HG03196 (cell line): ENCODE measurements around the gene CASP5.
A peak's percentile ranks its signal among the peaks of the same experiment; 100 is the strongest.
"Not testable (repeated sequence)": the region's sequence is repeated elsewhere in the genome, so short reads cannot be mapped to it uniquely, and the experiment has no call there.

Experiments used
- ATAC-seq: cut with Tn5 transposase; IDR thresholded peaks from one replicate; pipeline ENCODE4 v1.9.1; 2021; ENCODE audit not compliant: unreplicated experiment

Gene CASP5

GRCh38 chr11:105023003-105023402 is at the start of gene CASP5:
TSS of gene CASP5 (minus strand) at chr11:105023168. CDS start at chr11:105023136, 32 bp downstream.
- ATAC-seq, result no peak

GRCh38 chr11:105072080-105072479 is 49.1 kb upstream of the CASP5 start:
- not testable (repeated sequence) for ATAC-seq

GRCh38 chr11:105071089-105071732 is 48.2 kb upstream of the CASP5 start:
- no peak for ATAC-seq

GRCh38 chr11:105070306-105070705 is 47.3 kb upstream of the CASP5 start:
- no peak for ATAC-seq

GRCh38 chr11:105069749-105070148 is 46.8 kb upstream of the CASP5 start:
- not testable (repeated sequence) for ATAC-seq

GRCh38 chr11:105063245-105063941 is 40.4 kb upstream of the CASP5 start:
- not testable (repeated sequence) for ATAC-seq

GRCh38 chr11:105057432-105057831 is 34.5 kb upstream of the CASP5 start:
- no peak for ATAC-seq

GRCh38 chr11:105056446-105056845 is 33.5 kb upstream of the CASP5 start:
- no peak for ATAC-seq

- ATAC-seq, result no peak
These were observed 31.9 kb upstream of the CASP5 start for GRCh38 chr11:105054723-105055493.

GRCh38 chr11:105052487-105052886 is 29.5 kb upstream of the CASP5 start:
- ATAC-seq, result no peak

GRCh38 chr11:105051559-105051958 is 28.6 kb upstream of the CASP5 start:
- ATAC-seq, result no peak

GRCh38 chr11:105049481-105049880 is 26.5 kb upstream of the CASP5 start:
- no peak for ATAC-seq

- no peak for ATAC-seq
These were observed 24.1 kb upstream of the CASP5 start for GRCh38 chr11:105046898-105047579.

GRCh38 chr11:105045676-105046296 is 22.8 kb upstream of the CASP5 start:
- ATAC-seq, result no peak

- ATAC-seq, result peak; percentile 100
These were observed 21.9 kb upstream of the CASP5 start, which contains the start of gene CARD16 for GRCh38 chr11:105044557-105045524. TSS of gene CARD16 (minus strand) at chr11:105045335. CDS start at chr11:105045297, 38 bp downstream.

- no peak for ATAC-seq
These were observed 19.2 kb upstream of the CASP5 start for GRCh38 chr11:105042178-105042577.

- no peak for ATAC-seq
These were observed 17.7 kb upstream of the CASP5 start for GRCh38 chr11:105040703-105041102.

- ATAC-seq, result peak; percentile 92
These were observed 12.0 kb upstream of the CASP5 start, which contains the start of gene CASP1 for GRCh38 chr11:105034813-105035620. TSS of gene CASP1 (minus strand) at chr11:105035144. CDS start at chr11:105035113, 31 bp downstream.

- peak; percentile 8 for ATAC-seq
These were observed 11.4 kb upstream of the CASP5 start for GRCh38 chr11:105034388-105034787.
